ENCODE data around the gene MOGAT3. TPM values are rescaled to one million over a fixed set of nuclear protein-coding genes. Genes with fewer than 3 reads are reported as not detected.

Gene MOGAT3
- total and polyA plus RNA-seq, 2 of the 4 experiments (the other 2 are of a cell fraction): not detected

DNA sequence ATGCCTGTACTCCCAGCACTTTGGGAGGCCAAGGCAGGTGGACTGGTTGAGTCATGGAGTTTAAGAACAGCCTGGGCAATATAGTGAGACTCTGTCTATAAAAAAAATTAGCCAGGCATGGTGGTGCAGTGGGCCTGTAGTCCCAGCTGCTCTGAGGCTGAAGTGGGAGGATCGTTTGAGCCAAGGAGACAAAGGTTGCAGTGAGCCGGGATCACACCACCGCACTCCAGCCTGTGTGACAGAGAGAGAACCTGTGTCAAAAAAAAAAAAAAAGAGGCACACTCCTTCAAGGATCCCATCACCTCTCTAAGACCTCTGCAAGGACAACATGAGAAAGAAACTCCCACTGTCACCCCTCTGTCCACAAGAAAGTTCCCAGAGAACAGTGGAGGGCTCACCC lies 25.2 kb downstream of the MOGAT3 start:
- H3K79me1 ChIP-seq (ENCODE audit: low read depth in 1 of 2, low read length in 2 of 2): no peaks in the 10 kb centered on the region
- CTCF ChIA-PET: no interaction called here

More for the DNA sequence above, 25.2 kb downstream of the MOGAT3 start:
- dilution Hi-C loops (cut with HindIII; ENCODE audit: low sequenced_read_pairs, unreplicated experiment): no loop called here
- Histone ChIP-seq H2AK9ac (replicated peaks; ENCODE audit: low read depth, low read length, poor library complexity) (no peak overlapping the region), H3K4me1 (ENCODE audit: control insufficient read depth, insufficient read depth, low read length) (peaks cover 3% of the 10 kb centered on the region; the same call in 1 of the 2 replicates), H3K4me3 (ENCODE audit: insufficient read depth, low read depth, low read length) (no peak overlapping the region), H2AFZ (replicated peaks; ENCODE audit: low read length, poor library complexity) (no peak overlapping the region), H4K20me1 (ENCODE audit: insufficient read depth, low read length) (no peaks in the 10 kb centered on the region; the same call in 1 of the 2 replicates), H3K18ac (ENCODE audit: low read depth, low read length) (no peak overlapping the region), H2BK5ac (ENCODE audit: low read depth, low read length, poor library complexity, severe bottlenecking) (no peak overlapping the region), H3K36me3 (ENCODE audit: control insufficient read depth, insufficient read depth, low read length) (no peaks in the 10 kb centered on the region), H4K5ac (ENCODE audit: low read depth, low read length) (no peak overlapping the region), H3K14ac (replicated peaks; ENCODE audit: low read depth, low read length) (no peak overlapping the region), H3K27ac (ENCODE audit: insufficient read depth, low read length) (no peak overlapping the region), H3K56ac (ENCODE audit: extremely low read depth, insufficient read depth, low read length) (no peak overlapping the region), H3K9ac (ENCODE audit: low read depth, low read length) (no peak overlapping the region), H2AK5ac (ENCODE audit: low read depth, low read length) (no peak overlapping the region), H3K9me3 (ENCODE audit: control insufficient read depth, insufficient read depth, low read length) (peaks cover 4% of the 10 kb centered on the region; the same call in 1 of the 2 replicates), H3K9me1 (ENCODE audit: insufficient read depth, low read length) (no peaks in the 10 kb centered on the region), H3K4me2 (ENCODE audit: low read depth, low read length) (no peak overlapping the region), H2BK20ac (ENCODE audit: low read depth, low read length) (no peak overlapping the region), H4K8ac (ENCODE audit: low read depth in 2 of 2, low read length in 2 of 2) (no peak overlapping the region), H4K91ac (ENCODE audit: insufficient read depth, low read depth, low read length) (no peak overlapping the region), H3K23ac (ENCODE audit: low read depth, low read length) (no peak overlapping the region), H2BK15ac (ENCODE audit: low read depth, low read length) (no peak overlapping the region), H3K4ac (ENCODE audit: low read depth, low read length) (no peak overlapping the region), H2BK120ac (ENCODE audit: low read depth, low read length) (no peak overlapping the region), H3K27me3 (ENCODE audit: control insufficient read depth, insufficient read depth, low read length) (peaks cover 92% of the 10 kb centered on the region)
- TF ChIP-seq RAD21 (IDR thresholded peaks at IDR 0.05; ENCODE audit: low read length): no peak
- TF ChIP-seq, protein P1, sequence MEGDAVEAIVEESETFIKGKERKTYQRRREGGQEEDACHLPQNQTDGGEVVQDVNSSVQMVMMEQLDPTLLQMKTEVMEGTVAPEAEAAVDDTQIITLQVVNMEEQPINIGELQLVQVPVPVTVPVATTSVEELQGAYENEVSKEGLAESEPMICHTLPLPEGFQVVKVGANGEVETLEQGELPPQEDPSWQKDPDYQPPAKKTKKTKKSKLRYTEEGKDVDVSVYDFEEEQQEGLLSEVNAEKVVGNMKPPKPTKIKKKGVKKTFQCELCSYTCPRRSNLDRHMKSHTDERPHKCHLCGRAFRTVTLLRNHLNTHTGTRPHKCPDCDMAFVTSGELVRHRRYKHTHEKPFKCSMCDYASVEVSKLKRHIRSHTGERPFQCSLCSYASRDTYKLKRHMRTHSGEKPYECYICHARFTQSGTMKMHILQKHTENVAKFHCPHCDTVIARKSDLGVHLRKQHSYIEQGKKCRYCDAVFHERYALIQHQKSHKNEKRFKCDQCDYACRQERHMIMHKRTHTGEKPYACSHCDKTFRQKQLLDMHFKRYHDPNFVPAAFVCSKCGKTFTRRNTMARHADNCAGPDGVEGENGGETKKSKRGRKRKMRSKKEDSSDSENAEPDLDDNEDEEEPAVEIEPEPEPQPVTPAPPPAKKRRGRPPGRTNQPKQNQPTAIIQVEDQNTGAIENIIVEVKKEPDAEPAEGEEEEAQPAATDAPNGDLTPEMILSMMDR (conservative IDR thresholded peaks at IDR 0.05; ENCODE audit: low read depth, low read length): no peak
- no peak for TF ChIP-seq MAZ (IDR thresholded peaks at IDR 0.05; ENCODE audit: borderline replicate concordance, low read depth, low read length)
- no peak for TF ChIP-seq MXI1 (IDR thresholded peaks at IDR 0.05; ENCODE audit: borderline replicate concordance, low read depth, low read length)
- TF ChIP-seq RCOR1 (IDR thresholded peaks at IDR 0.05; ENCODE audit: insufficient replicate concordance, low read length): no peak
- TF ChIP-seq, protein P2, sequence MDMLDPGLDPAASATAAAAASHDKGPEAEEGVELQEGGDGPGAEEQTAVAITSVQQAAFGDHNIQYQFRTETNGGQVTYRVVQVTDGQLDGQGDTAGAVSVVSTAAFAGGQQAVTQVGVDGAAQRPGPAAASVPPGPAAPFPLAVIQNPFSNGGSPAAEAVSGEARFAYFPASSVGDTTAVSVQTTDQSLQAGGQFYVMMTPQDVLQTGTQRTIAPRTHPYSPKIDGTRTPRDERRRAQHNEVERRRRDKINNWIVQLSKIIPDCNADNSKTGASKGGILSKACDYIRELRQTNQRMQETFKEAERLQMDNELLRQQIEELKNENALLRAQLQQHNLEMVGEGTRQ (IDR thresholded peaks at IDR 0.05; ENCODE audit: low read depth, low read length): no peak
- TF ChIP-seq CEBPB (IDR thresholded peaks at IDR 0.05; ENCODE audit: low read depth, low read length): no peak
- no peak for TF ChIP-seq NFE2L2 (IDR thresholded peaks at IDR 0.05; ENCODE audit: low read depth, low read length)
- no peak for TF ChIP-seq FOS (IDR thresholded peaks at IDR 0.05; ENCODE audit: low read depth, low read length)
- no peak for TF ChIP-seq CHD1 (IDR thresholded peaks at IDR 0.05; ENCODE audit: low read depth, low read length)
- TF ChIP-seq ELK1 (IDR thresholded peaks at IDR 0.05; ENCODE audit: borderline replicate concordance, low read depth, low read length): no peak
- TF ChIP-seq MAFK (IDR thresholded peaks at IDR 0.05; ENCODE audit: low read depth, low read length): no peak
- no peak for DNase-seq
- no CpG with 5 or more reads among the region's 3 CpGs for WGBS, 2 experiments (ENCODE audit: extremely low coverage in 2 of 2, insufficient read length in 1 of 2)
- no TSS peak for BruUV-seq (replicated peaks)
- POLR2A ChIA-PET (ENCODE audit: unreplicated experiment): no interaction called here
- intact Hi-C loops (cut with micrococcal nuclease): no loop called here
- in situ Hi-C loops (cut with MboI; ENCODE audit: low sequenced_read_pairs): no loop called here
- ATAC-seq (ENCODE audit: low read depth): no peak

Measured in IMR-90 (cell line).